Measurements from ENCODE around the gene LRAT.

LRAT gene

DNA sequence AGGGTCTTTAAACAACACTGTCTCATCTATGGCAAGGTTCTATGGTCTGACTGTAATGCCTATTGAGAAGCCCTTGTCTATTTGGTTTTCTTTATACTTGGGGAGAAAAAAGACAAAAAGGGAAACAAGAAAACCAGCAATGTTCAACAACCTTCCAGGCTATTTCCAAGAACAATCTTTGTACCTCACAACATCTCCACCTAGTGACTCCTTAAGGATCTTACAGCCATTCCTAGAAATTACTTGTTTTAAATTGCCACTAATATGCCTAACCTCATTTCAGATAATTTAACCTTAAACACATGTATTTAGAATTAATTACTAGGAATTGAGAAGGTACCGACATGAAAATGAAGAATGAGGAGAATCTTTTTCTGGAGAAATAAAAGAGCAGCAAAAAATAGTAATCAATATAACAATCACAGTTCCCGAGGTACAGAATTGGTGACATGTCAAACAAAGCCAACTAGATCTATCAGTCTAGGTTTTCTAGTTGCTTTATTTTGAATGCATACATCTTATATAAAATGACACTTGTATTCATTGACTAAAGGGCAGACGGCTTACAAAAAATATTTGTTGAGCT is 35.7 kb downstream of the LRAT start:
- DNase-seq: no peak

- DNase-seq: no peak
Observed at GRCh38 chr4:154781126-154781982, 37.6 kb downstream of the LRAT start, which contains the start of gene RBM46. Gene RBM46 (plus strand): TSS chr4:154781272. CDS start chr4:154796753, 15,481 bp downstream.

- DNase-seq: no peak
Observed at GRCh38 chr4:154781983-154782293, 38.1 kb downstream of the LRAT start.

Data from CD4-positive, alpha-beta T cell treated with Interferon alpha-2 for 1 hour (primary cell).